Measurements from ENCODE around the gene ASAP2. TPM values are rescaled to one million over a fixed set of nuclear protein-coding genes. Genes with fewer than 3 reads are reported as not detected.

Gene ASAP2
- total and polyA plus RNA-seq, 5 donors, result 9.2 to 19.7 (median 15.2) TPM

- intact Hi-C loops (cut with DNase I), result no loop called here
- H3K4me1 ChIP-seq (ENCODE audit: control insufficient read depth, insufficient read depth, low read length), result peaks cover 48% of the 10 kb centered on the region
- H3K27ac ChIP-seq (ENCODE audit: low read length), result no peak overlapping the region
- DNase-seq (no peak), ATAC-seq (no peak)
- H3K4me3 ChIP-seq (ENCODE audit: low read length), result no peak overlapping the region
- H3K27me3 ChIP-seq (ENCODE audit: control insufficient read depth, insufficient read depth), result no peaks in the 10 kb centered on the region
- 47% methylated on average over 7 of the region's 7 CpGs for WGBS
- no peaks in the 10 kb centered on the region for H3K9me3 ChIP-seq (ENCODE audit: control insufficient read depth, low read length)
Measured at GRCh38 chr2:9232886-9233285, 26.3 kb downstream of the ASAP2 start.

DNA sequence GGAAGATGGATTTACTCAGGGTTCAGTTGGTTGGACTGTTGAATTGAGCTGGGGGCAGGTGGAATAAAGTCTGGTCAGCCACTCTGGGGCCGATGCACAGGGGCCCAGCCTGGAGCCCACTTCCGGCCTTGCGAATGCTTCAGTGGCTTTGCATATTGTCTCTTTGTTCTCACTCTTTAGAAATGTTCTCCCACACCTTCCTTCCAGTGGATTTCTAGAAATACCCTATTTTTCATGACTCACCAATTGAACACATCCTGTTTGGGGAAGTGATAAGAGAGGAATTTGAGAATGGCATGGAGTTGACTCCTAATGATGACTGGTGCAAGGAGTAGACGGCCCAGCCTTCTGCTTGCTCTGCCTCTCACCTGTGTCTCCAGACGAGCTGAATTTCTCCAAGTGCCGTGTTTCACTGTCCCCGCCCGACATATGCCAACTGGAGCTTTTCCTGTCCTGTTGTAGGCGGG, 28.1 kb downstream of the ASAP2 start:
- no peak for DNase-seq
- Histone ChIP-seq H3K9me3 (ENCODE audit: control insufficient read depth, low read length) (no peaks in the 10 kb centered on the region), H3K27ac (ENCODE audit: low read length) (peak overlapping the region; percentile 86), H3K27me3 (ENCODE audit: control insufficient read depth, insufficient read depth) (no peaks in the 10 kb centered on the region), H3K4me1 (ENCODE audit: control insufficient read depth, insufficient read depth, low read length) (peaks cover 47% of the 10 kb centered on the region), H3K4me3 (ENCODE audit: low read length) (no peak overlapping the region)
- peak; percentile 58 to 85 for ATAC-seq
- 65% methylated on average over 9 of the region's 9 CpGs for WGBS
- intact Hi-C loops (cut with DNase I), result no loop called here

GRCh38 chr2:9235147-9236044, 28.8 kb downstream of the ASAP2 start:
- Histone ChIP-seq H3K27me3 (ENCODE audit: control insufficient read depth, insufficient read depth) (no peaks in the 10 kb centered on the region), H3K4me3 (ENCODE audit: low read length) (no peak overlapping the region), H3K27ac (ENCODE audit: low read length) (peak overlapping the region; percentile 84), H3K4me1 (ENCODE audit: control insufficient read depth, insufficient read depth, low read length) (peaks cover 45% of the 10 kb centered on the region), H3K9me3 (ENCODE audit: control insufficient read depth, low read length) (no peaks in the 10 kb centered on the region)
- 51% methylated on average over 16 of the region's 16 CpGs for WGBS
- DNase-seq (no peak), ATAC-seq (peak; percentile 3 to 44)
- intact Hi-C loops (cut with DNase I), result no loop called here

GRCh38 chr2:9236045-9236344, 29.4 kb downstream of the ASAP2 start:
- peaks cover 42% of the 10 kb centered on the region for H3K4me1 ChIP-seq (ENCODE audit: control insufficient read depth, insufficient read depth, low read length)
- peak overlapping the region; percentile 84 for H3K27ac ChIP-seq (ENCODE audit: low read length)
- no peaks in the 10 kb centered on the region for H3K27me3 ChIP-seq (ENCODE audit: control insufficient read depth, insufficient read depth)
- DNase-seq (no peak), ATAC-seq (no peak)
- no peak overlapping the region for H3K4me3 ChIP-seq (ENCODE audit: low read length)
- intact Hi-C loops (cut with DNase I), result no loop called here
- WGBS, result 81% methylated on average over 7 of the region's 7 CpGs
- H3K9me3 ChIP-seq (ENCODE audit: control insufficient read depth, low read length), result no peaks in the 10 kb centered on the region

- peak; percentile 41 to 44 for ATAC-seq
- H3K27ac ChIP-seq (ENCODE audit: low read length), result peak overlapping the region; percentile 31
- H3K4me1 ChIP-seq (ENCODE audit: control insufficient read depth, insufficient read depth, low read length), result peaks cover 38% of the 10 kb centered on the region
- H3K9me3 ChIP-seq (ENCODE audit: control insufficient read depth, low read length), result no peaks in the 10 kb centered on the region
- no peaks in the 10 kb centered on the region for H3K27me3 ChIP-seq (ENCODE audit: control insufficient read depth, insufficient read depth)
- DNase-seq, result peak; percentile 48 to 80 (median 77)
- intact Hi-C loops (cut with DNase I), result no loop called here
- no peak overlapping the region for H3K4me3 ChIP-seq (ENCODE audit: low read length)
- WGBS, result 34% methylated on average over 6 of the region's 6 CpGs
Measured at GRCh38 chr2:9236867-9237266, 30.3 kb downstream of the ASAP2 start.

DNA sequence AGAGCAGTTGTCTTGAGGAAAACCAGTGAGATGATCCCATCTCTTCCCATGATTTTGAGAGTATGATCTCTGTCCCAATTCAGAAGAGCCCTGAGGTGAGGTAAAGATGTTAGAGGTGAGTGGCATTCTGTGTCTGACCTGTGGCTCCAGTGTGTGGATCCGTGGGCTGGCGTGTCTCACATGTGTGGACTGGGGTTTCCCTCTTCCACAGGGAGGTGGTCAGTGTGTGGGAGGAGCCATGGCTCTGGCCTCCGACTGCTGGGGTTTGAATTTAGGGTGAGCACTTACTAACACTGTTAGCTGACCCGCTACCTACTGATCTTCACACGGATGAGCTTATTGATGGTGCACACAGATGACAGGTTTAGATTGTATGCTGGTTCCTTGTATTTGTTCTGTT, 31.2 kb downstream of the ASAP2 start:
- peaks cover 35% of the 10 kb centered on the region for H3K4me1 ChIP-seq (ENCODE audit: control insufficient read depth, insufficient read depth, low read length)
- peak overlapping the region; percentile 63 for H3K27ac ChIP-seq (ENCODE audit: low read length)
- DNase-seq (no peak), ATAC-seq (no peak)
- H3K4me3 ChIP-seq (ENCODE audit: low read length), result no peak overlapping the region
- no peaks in the 10 kb centered on the region for H3K27me3 ChIP-seq (ENCODE audit: control insufficient read depth, insufficient read depth)
- H3K9me3 ChIP-seq (ENCODE audit: control insufficient read depth, low read length), result no peaks in the 10 kb centered on the region
- intact Hi-C loops (cut with DNase I), result no loop called here
- WGBS, result 81% methylated on average over 5 of the region's 5 CpGs

- Histone ChIP-seq H3K9me3 (ENCODE audit: control insufficient read depth, low read length) (no peaks in the 10 kb centered on the region), H3K4me1 (ENCODE audit: control insufficient read depth, insufficient read depth, low read length) (peaks cover 35% of the 10 kb centered on the region), H3K4me3 (ENCODE audit: low read length) (no peak overlapping the region), H3K27me3 (ENCODE audit: control insufficient read depth, insufficient read depth) (no peaks in the 10 kb centered on the region), H3K27ac (ENCODE audit: low read length) (peak overlapping the region; percentile 42)
- no peak for ATAC-seq
- intact Hi-C loops (cut with DNase I), result no loop called here
- DNase-seq, result no peak
- 57% methylated on average over 7 of the region's 7 CpGs for WGBS
Measured at GRCh38 chr2:9238591-9239326, 32.1 kb downstream of the ASAP2 start.

DNA sequence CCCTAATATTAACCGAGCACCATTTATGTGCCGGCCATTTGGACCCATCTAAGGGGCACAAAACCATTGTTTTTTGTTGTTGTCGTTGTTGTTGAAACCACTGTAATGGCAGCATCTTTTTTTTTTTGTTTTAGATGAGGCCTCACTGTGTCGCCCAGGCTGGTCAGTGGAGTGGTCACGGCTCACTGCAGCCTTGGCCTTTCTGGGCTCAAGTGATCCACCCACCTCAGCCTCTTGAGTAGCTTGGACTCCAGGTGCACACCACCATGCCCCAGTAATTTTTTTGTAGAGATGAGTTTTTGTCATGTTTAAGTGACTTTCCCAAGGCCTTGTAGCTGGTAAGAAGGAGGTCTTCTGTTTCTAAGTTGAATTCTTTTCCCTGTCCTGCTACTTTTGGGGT, 33.0 kb downstream of the ASAP2 start:
- intact Hi-C loops (cut with DNase I), result no loop called here
- DNase-seq (no peak), ATAC-seq (no peak)
- Histone ChIP-seq H3K9me3 (ENCODE audit: control insufficient read depth, low read length) (no peaks in the 10 kb centered on the region), H3K4me3 (ENCODE audit: low read length) (no peak overlapping the region), H3K27ac (ENCODE audit: low read length) (no peak overlapping the region), H3K4me1 (ENCODE audit: control insufficient read depth, insufficient read depth, low read length) (peaks cover 30% of the 10 kb centered on the region), H3K27me3 (ENCODE audit: control insufficient read depth, insufficient read depth) (no peaks in the 10 kb centered on the region)
- WGBS, result 95% methylated on average over 5 of the region's 5 CpGs

GRCh38 chr2:9240745-9241144, 34.1 kb downstream of the ASAP2 start:
- DNase-seq (no peak), ATAC-seq (no peak)
- WGBS, result 63% methylated on average over 4 of the region's 4 CpGs
- intact Hi-C loops (cut with DNase I), result no loop called here
- Histone ChIP-seq H3K27me3 (ENCODE audit: control insufficient read depth, insufficient read depth) (no peaks in the 10 kb centered on the region), H3K9me3 (ENCODE audit: control insufficient read depth, low read length) (no peaks in the 10 kb centered on the region), H3K4me1 (ENCODE audit: control insufficient read depth, insufficient read depth, low read length) (peaks cover 21% of the 10 kb centered on the region), H3K4me3 (ENCODE audit: low read length) (no peak overlapping the region), H3K27ac (ENCODE audit: low read length) (no peak overlapping the region)

- ATAC-seq (no peak), DNase-seq (no peak)
- no peak overlapping the region for H3K27ac ChIP-seq (ENCODE audit: low read length)
- no peaks in the 10 kb centered on the region for H3K9me3 ChIP-seq (ENCODE audit: control insufficient read depth, low read length)
- 91% methylated on average over 6 of the region's 6 CpGs for WGBS
- no peak overlapping the region for H3K4me3 ChIP-seq (ENCODE audit: low read length)
- peaks cover 19% of the 10 kb centered on the region for H3K4me1 ChIP-seq (ENCODE audit: control insufficient read depth, insufficient read depth, low read length)
- intact Hi-C loops (cut with DNase I), result no loop called here
- no peaks in the 10 kb centered on the region for H3K27me3 ChIP-seq (ENCODE audit: control insufficient read depth, insufficient read depth)
Measured at GRCh38 chr2:9241233-9241632, 34.6 kb downstream of the ASAP2 start.

- Histone ChIP-seq H3K4me3 (ENCODE audit: low read length) (no peak overlapping the region), H3K27me3 (ENCODE audit: control insufficient read depth, insufficient read depth) (no peaks in the 10 kb centered on the region), H3K4me1 (ENCODE audit: control insufficient read depth, insufficient read depth, low read length) (peaks cover 14% of the 10 kb centered on the region), H3K9me3 (ENCODE audit: control insufficient read depth, low read length) (no peaks in the 10 kb centered on the region), H3K27ac (ENCODE audit: low read length) (no peak overlapping the region)
- intact Hi-C loops (cut with DNase I), result no loop called here
- ATAC-seq, result no peak
- no peak for DNase-seq
- WGBS, result 93% methylated on average over 8 of the region's 8 CpGs
Measured at GRCh38 chr2:9243357-9243756, 36.7 kb downstream of the ASAP2 start.
